Activated CD8-positive, alpha-beta memory T cell treated with anti-CD3 and anti-CD28 coated beads for 48 hours (primary cell): Measurements from ENCODE around the gene RAP1B.

Source experiments
- DNase-seq, 3 experiments: peaks; one replicate each; pipeline ENCODE4 v3.0.0-alpha.2; 2020; ENCODE audit warnings: low read depth in 2 of 3, low spot score in 2 of 3

The RAP1B gene

DNA sequence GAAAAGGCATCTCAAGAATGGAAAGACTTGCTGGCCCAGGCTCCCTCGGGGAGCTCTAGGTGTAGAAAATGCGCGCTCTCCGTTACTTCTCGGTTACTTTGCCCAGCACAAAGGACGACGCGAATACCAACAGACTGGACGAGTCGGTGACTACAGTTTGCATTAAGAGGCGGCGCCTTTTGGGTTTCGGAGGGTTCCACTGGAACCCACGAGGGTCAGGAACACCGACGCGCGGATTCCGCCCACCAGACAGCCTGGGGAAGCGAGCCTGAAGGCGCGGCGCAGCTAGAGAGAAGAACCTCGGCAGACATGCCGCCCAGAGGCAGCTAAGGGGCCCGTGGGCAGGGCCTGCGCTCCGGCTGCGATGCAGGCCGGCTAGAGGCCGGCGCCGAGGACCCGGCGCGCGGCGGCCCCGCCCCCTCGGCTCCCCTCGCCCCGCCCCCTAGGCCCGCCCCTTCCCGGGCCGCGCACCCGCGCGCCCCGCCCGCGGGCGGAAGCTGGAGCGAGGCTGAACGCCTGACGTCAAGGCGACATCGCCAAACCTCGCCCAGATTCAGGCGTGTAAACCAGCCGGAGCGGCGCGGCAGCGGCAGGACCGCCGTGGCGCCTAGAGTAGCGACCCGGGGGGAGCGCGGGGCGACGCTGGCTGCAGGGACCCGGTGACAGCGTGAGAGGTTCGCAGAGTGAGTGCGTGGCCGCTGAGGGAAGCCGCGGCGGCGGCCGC is at the start of gene RAP1B:
Gene RAP1B (plus strand): TSS at position 530 of the 724 bp plus-strand sequence. CDS start 37,826 bp downstream, outside the sequence.
- peak; percentile 64 to 79 (median 65) for DNase-seq

DNA sequence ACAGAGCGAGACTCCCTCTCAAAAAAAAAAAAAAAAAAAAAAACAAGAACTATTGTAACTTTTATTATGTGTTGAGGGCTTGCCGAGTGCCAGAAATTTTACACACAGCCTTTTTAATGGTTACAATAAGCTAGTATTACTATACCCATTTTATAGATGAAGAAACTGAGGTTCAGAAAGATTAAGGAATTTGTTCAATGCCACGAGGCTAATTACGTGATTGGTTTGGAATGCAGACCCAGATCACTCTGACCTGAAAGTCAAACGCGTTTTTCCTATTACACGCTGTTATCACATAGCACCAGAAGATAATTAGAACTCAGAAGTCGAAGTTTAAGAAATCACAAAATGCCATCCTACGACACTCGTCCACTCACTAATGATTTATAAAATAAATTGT is 48.9 kb upstream of the RAP1B start:
- no peak for DNase-seq

DNA sequence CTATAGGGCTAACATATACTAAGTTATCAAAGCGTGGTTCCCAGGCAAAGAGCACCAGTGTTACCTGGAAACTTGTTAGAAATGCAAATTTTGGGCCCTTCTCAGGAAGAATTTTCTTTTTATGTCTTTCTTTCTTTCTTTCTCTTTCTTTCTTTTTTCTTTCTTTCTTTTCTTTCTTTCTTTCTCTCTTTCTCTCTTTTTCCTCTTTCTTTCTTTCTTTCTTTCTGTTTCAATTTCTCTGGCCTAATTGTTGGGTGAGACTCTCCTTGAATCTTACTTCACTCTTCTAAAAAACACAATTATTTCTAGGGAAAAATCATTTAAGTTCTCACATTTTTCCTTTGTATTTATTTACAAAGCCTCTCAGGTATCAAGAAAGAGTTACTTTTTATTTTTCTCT is 46.5 kb upstream of the RAP1B start:
- no peak for DNase-seq

DNA sequence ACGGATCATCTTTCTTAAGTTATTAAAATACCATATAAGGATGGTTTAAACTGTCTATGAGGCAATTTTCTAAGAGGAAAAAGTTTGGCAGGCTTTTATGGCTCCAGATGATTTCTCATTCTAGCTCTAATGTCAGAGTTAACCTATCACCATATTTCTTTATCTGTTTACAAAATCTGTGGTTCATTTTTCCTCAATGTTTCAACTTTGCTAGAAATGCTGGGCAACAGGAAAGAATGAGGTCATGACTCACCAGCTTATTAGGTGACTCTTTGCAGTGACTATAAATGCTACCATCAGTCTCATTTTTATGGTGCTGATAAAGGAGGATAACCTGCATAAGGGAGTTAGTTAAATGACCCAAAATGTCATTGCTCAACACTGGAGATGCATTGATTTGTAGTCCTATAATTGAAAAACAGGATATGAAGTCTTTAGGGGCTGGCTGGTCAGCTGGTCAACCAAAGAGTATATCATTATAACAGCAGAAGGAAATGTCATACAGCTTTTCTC is 45.3 kb upstream of the RAP1B start:
- DNase-seq, result no peak

DNA sequence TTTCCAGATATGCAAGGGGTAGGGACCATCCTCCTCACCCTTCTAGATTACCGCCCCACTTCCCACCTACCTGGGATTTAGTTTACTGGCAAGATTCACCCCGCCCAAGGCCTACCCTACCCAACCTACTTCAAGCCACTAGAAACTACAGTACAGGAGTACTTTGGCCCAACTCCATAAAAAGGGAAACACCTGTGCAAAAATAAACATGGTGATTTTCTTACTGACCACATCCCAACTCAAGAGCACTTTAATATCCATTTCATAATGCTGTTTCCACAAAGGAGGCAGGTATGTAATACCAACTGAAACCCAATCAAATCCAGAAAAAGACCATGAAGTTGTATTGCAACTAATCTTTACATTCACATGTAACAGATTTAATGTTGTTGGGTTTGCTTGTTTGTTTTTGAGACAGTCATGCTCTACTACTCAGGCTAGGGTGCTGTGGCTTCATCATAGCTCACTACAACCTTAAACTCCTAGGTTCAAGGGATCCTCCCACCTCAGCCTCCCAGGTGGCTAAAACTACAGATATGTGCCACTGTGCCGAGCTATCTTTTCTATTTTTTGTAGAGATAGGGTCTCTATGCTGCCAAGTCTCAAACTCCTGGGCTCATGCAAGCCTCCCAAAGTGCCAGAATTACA is 41.7 kb upstream of the RAP1B start:
- DNase-seq, result no peak

DNA sequence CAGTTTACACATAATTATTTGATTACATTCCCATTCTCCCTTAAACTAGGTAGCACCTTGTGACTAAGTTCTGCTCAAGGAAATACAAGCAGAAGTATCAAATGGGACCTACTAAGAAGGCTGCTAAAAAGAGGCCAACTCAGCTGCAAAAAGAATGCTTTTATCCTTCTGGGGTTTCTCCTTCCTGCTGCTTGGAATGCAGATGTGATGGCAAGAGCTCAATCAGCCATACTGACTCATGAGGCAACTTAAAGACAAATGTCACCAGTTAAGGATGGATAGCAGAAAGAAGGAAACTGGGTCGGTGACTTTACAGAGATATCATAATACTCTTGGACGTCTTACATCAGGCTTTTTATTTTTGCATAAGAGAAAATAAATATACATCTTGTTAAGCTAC is 38.0 kb upstream of the RAP1B start:
- no peak for DNase-seq

DNA sequence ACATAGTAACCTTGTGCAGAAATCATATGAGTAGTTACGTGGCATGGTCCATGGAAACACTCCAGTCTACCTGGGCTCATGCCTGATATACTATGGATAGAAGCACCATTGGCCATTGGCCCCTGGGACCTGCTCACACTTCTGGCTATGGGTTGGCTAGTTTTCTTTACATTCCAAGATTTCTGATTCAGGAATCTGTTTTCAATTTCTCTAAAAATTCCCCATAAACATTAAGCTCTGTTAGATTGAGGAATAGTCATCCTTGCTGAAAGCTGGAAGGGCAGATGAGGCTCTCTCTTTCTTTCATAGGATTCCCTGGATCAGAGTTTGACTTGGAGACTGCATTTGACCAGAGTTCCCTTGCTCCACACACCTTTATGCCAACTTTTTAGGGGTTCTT is 37.3 kb upstream of the RAP1B start:
- no peak for DNase-seq

DNA sequence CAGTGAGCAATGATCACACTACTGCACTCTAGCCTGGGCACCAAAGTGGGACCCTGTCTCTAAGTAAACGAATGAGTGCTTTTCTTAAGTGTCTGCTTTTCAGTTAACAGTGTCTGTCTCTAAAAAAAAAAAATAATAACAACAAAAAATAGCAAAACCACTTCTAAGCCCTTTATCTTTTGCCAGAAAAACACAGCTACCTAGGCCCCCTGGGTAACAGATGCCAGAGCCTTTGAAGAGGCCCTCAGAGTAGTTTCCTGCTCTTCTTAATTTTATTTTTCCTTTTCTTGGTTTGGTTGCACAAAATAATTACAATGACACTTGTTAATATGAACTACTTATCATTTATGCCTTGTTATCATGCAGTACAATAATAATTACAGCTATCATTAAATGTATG is 32.8 kb upstream of the RAP1B start:
- no peak for DNase-seq

DNA sequence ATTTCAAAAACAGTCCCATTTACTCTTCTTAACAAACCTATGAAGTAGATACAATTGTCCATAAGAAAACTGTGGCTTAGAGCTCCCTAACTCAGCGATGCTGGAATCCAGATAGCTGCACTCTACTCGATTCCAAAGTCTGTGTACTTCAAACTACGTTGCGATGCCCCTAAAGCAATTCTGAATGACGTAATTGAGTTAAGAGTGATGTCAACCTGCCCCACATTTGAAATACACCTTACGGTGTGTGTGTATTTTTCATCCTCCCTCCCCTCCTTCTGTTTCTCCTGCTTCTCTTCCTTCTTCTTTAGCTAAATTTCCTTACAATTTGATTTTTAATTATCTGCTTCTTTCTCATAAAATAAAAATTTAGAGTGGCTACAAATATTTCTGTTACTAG is 31.9 kb upstream of the RAP1B start:
- no peak for DNase-seq

DNA sequence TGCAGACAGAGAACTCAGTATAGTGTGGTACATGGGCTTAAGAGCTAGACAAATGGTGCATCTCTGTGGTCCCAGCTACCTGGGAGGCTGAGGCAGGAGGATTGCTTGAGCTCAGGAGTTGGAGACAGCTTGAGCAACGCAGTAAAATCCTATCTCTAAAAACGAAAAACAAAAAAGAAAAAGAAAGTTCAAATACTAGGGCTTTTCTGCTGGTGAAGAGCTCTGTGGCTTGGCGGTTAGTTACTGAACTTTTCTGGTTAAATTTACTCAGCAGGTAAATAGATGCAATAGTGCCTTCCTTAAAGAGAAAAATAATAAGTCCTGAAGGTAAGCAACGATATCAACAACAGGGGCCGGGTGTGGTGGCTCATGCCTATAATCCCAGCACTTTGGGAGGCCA is 31.4 kb upstream of the RAP1B start:
- no peak for DNase-seq

DNA sequence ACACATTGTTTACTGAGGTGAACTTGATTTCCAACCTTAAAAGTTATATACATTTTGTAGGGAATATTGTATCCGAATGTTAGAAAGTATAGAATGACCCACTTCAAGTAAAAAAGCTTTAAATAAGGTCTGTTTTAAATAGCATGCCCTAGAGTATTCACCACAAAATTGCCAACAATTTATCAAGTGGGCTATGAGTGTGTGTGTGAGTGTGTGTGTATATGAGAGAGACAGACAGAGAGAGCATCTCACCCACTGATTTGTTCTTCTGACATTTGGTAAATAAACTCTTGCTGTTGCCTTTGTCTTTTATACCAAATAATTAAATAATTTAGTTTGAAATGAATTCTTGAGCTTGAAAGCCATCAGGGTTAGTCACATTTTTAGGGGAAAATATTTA is 29.8 kb upstream of the RAP1B start:
- no peak for DNase-seq

DNA sequence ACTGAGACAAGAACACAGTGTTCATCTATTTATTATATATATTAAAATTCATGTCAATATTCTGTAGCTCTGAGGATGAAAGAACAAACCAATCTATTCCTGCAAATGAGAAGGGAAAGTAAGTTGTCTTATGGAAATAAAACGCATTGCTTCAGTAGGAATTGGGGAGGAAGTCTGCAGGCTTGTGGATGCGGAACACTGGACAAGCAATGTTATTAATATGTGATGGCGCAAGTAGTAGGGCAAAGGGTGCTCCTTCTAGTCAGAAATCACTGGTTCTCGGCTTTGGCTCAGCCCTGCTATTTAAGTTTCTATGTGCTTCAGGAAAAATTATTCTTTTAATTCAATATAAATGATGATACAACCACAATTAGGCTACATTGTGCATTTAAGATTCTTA is 28.8 kb upstream of the RAP1B start:
- DNase-seq, result no peak

DNA sequence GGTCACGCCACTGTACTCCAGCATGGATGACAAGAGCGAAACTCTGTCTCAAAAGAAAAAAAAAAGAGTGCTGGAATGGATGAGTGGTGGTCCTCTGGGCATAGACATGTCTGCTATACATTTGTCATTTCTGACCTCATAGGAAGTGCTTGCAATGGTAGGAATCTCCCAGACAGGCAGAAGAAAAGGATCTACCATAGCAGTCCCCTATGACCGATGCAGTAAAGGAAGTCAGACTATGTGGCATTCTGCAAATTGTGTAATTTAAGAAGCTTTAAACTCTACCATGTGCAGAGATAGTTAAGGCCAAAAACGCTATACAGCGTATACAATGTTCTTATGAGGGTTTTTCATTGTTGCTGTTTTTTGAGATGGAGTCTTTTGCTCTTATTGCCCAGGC is 24.7 kb upstream of the RAP1B start:
- DNase-seq, result no peak

DNA sequence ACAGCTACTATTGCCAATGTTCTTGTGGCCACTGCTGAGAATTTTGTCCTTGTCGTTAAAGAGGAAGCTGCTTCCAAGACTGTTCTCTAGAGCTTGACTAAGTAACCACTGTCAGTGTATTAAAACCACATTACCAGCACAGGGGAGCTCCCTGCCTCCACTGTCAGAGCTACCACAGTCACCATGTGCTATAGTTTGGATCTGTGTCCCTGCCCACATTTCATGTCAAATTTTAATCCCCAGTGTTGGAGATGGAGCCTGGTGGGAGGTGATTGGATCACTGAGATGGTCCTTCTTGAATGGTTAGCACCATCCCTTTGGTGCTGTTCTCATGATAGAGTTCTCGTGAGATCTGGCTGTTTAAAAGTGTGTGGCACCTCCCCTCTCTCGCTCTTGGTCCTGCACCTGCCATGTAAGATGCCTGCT is 23.2 kb upstream of the RAP1B start:
- DNase-seq, result no peak

DNA sequence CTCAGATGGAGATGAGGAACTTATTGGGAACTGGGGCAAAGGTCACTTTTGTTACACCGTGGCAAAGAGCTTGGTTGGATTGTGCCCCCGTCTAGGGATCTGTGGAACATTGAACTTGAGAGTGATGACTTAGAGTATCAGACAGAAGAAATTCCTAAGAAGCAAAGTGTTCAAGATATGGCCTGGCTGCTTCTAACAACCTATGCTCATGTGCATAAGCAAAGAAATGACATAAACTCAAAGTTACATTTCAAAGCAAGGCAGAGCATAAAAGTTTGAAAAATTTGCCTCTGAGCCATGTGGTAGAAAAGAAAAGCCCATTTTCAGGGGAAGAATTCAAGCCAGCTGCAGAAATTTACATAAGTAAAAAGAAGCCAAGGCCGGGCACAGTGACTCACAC is 21.5 kb upstream of the RAP1B start:
- no peak for DNase-seq

DNA sequence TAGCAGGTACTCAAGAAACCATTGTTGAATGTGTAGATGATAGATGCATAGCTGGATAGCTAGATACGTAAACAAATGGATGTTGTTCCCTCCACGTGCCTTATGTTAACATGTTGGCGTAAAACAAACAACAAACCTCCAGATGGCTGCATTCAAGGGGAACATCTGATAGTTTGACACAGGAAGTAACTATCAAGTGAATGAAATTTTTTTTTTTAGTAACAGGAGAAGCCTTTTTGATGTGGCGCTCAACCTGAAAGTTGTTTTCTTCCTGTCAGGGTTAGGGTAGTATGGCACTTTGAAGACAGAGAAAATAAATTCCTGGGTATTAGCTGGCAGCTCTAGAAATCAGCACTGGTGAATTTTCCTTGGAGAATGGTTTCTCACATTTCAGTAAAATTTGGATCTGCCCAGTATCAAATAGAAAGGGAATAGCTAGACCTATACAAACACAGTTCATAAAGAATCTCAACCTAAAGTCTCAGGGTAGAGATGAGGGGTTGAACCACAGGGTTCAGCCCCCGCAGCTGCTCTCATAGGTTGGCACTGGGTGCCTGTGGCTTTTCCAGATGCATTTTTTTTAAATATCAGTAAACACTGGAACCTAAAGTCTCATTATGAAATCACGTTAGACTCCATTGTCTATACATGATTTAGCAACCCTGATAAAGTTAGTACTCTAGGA is 18.8 kb upstream of the RAP1B start:
- DNase-seq, result no peak

DNA sequence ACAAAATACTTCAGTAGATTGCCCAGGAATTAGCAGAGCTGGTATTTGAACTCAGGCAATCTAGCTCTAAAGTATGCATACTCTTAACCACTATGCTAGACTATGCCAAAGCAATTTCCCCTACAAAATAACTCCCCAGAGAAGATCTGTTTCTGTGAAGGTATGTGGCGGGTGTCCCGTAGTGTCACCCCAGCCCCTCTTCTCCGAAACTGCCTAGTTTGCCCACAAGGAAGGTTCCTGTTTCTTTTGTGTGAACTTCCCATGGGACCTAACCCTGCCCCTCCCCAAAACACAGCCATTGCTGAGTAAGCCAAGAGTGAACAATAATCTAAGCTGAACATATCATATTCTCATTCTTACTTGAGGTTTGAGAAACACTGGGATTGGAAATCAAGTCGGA is 15.5 kb upstream of the RAP1B start:
- no peak for DNase-seq

DNA sequence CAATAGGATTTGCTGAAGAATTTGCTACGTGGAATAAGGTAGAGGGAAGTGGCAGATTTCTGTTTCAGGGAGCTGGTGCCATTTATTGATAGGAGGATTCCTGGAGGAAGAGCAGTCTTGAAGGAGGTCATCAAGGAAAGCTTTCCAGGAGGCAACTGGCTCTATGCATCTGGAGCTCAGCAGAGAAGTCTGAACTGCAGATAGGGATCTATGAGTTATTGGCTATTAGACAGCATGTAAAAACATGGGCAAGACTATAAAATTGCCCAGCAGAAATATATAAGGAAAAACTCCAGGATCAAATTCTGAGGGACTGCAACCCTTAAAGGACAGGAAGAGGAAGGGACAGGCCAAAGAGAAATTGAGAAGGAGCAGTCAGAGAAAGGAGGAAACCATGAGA is 8.9 kb upstream of the RAP1B start:
- no peak for DNase-seq

DNA sequence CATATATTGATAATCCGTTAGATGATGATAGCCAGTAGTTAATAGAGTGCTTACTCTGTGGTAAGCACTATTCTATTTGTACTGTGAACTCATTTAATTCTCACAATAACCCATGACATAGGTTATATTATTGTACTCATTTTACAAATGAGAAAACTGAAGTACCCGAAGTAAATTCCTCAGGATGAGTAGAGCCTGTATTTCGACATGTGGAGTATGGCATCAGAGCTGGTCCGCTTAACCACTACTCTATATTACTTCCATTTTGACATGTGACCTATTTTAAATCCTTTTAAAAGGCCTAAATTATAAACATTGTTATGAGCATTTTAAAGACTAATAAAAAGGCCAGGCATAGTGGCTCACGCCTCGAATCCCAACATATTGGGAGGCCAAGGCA is 8.0 kb upstream of the RAP1B start:
- DNase-seq, result no peak

DNA sequence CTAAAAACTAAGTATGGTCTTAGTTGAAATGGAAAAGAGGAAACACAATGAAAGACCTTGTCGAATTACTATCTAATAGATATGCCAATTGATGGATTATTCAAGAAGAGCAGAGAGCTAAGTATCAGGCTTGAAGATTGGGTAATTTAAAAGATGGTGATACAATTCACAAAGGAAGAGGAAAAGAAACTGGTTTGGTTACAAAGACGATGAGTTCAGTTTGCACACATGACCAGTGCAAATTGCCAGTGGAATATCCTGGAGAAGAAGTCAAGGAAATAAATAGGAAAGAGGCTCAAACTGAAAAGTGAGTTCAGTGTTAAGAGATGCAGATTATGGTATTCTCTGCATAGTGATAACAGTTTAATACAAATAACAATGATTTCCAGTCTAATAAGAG is 2.5 kb upstream of the RAP1B start:
- no peak for DNase-seq

DNA sequence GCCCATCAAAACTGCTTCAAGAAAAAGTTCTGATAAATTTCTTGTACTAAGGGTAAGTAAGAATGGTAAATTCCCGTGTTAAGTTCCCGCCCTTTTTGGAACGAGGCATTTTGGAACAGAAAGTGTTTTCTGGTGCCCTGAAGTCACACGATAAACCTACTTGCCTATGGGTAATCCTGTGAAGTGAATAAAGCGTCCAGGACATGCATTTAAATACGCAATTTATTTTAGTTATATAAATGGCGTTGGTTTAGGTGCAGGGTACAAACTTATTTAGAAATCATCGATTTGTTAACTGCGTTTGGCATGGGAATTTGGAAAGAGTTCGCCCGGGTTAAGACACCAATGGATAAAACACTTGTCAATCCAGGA is 715 bp upstream of the RAP1B start:
- no peak for DNase-seq

DNA sequence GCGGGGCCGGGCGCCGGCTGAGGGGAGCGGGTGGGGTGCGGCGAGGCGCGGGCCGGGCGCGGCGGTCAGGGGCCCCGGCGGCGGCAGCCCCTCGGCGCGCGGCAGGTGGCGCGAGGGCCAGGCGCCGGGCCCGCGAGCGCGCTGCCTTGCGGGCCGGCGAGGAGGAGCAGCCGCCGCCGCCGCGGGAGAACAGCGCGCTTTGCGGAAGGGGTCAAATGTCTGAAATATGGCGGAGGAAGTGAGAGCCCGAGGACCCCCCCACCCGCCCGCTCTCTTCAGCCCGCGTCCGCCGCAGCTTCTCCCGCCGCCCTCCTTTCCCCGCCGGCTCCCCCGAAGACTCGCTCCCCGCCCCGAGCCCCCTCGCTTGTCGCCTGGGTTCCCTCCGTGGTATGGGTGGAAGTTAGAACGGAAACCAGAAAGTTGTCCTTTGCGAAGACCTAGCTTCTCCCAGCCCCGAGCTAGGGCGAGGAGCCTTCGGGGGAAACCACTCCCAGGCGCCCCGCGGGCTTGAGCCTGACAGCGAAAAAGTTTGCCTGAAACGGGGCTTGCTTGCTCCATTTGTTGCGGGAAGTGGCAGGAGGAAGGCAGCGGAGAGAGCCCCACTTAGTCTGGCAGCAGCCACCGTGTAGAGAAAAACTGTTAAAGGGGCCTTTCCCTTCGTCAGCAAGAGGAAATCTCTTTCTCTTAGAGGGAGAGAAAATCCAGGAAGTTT is 551 bp downstream of the RAP1B start:
- peak; percentile 16 to 39 (median 34) for DNase-seq
